NCI-H446 treated with DMSO at 0.1 percent for 48 hours (cell line): ENCODE measurements around the gene PLCB1.

Experiments used
- DNase-seq: peaks from one replicate; lab custom pipeline; 2025; lab: John Stamatoyannopoulos, UW

The PLCB1 gene

DNA sequence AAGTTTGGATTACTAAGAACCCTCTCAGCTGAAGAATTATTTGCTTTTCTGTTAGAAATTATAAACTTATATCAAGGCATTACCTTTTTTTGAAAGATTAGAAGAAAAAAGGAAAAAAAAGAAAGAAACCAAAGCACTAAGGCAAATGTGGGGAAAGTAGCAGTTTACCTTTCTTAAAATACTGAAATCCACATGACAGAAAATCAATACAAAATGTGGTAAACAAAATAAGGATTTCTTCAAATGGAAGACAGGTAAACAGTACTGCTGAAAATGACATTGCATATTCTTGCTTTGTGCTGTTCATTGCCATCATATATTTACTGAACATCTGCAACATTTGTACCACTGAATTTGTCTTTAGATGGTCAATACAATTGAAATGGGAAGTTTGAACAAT is 525.6 kb downstream of the PLCB1 start:
- DNase-seq, result no peak

DNA sequence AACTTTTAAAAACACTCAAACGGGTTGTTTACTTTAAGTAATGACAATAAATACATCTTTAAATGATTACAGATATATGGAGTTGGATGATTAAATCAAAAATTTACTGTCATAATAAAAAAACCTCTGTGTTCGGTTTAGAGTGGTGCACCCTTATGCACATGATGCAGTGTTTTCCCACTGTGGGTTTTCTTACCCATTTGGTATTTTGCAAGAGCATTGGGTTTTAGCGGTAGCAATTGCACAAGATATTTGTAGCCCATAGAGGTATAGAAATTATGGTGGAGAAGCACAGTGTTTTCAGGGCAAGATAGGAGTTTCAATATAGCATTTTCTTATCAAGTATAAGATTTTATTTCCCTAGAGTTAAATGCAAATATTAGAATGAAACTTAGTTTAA is 526.0 kb downstream of the PLCB1 start:
- no peak for DNase-seq

DNA sequence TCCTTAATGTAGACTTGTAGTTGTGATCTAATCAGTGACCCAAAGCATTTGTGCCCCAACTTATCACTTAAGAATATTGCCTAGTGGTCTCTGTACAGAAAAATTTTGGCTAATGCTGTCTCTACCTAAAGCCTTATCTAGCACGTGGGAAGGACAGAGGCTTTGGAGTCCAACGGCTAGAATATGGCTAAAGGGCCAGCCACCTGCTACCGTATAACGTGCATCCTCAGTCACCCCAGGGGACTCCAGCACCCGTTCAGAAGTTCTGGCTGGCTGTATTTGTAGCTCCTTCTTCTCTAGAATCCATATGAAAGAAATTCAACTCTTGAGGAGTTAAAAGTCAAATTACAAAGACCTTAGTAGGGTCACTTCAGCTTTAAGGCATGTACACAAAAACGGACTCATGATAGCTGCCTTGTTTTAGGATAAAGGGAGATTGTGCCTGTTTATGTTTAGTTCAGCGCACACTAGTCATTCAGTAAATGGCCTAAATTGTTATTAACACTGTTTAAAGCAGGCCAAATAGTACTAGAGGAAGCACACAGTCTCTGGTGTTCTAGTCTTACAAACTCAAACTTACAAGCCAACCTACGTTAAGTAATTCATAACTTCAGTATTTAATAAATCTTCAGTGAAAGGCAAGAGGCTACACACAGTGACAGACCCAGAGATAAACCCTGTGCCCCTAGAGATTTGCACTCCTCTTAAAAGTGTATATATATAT is 529.3 kb downstream of the PLCB1 start:
- DNase-seq, result no peak

DNA sequence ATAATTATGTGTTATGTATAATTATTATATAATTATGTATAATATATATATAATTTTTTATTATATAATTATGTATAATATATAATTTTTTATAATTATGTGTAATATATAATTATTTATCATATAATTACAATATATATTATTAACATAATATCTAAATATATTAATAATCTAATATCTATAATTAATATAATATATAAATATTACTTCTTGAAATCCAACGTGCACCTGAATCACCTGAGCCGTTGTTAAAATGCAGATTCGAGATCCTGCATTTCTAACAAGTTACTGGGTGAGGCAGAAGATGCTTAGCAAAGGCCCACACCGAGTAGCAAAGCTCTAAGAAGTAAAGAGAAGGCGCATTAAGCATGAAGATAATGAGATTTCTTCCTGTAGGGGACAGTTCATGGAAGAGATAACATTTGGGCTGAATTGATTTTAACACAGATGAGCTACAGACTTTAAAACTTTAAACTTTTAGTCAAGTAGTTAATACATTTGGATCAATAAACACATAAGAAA is 530.4 kb downstream of the PLCB1 start:
- DNase-seq, result no peak

DNA sequence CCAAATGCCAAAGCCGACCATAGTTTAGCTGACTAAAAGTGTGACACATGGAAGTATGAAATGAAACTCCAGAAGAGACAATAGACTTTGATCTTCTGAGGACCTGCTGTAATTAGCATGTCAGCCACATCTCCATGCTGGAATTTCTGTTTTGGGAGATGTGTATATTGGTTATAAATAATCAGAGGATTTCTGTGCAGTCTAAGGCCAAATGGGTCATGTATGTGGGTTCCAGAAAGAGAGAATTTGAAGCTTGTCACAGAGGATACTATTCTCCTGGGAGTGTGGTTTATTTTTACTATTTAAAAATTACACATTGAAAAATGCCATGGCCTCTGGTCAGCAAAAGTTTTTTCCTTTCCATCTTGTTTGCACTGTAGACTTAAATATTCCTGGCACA is 531.4 kb downstream of the PLCB1 start:
- DNase-seq, result no peak

DNA sequence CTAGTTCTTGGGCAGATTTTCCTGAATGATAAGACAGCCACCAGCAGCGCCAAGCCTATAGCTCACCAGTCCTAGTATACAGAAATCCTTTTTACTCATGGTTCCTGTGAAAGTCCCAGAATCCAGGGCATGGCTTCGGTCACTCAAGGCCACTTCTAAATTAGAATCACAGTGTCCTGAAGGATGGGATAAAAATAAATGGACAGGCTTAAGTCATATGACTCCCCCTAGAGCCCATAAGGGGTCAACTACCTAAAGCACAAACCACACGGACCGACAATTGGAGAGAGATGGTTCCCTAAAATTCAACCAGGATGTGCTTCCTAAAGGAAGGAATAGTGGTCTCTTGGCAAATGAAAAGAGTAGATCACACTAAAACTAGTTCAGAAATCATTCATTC is 532.7 kb downstream of the PLCB1 start:
- DNase-seq, result no peak

DNA sequence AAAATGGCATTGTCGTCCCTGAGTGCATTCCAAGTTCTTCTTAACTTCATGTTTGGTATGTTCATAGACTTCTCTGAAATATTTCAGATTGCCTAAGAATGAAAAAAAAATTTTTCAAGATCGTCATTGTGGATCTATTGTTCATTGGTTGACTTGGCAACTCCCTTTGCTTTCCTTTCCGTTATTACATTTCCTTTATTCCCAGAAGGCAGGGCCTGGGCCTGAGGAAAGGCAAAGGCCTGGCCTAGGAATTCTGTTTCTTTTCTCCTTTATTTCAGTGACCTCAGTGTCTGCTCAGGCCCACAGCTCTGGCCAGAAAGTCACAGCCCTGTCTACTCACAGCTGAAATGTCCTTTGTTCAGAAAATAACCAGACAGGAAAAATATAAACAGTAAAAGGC is 535.2 kb downstream of the PLCB1 start:
- no peak for DNase-seq

DNA sequence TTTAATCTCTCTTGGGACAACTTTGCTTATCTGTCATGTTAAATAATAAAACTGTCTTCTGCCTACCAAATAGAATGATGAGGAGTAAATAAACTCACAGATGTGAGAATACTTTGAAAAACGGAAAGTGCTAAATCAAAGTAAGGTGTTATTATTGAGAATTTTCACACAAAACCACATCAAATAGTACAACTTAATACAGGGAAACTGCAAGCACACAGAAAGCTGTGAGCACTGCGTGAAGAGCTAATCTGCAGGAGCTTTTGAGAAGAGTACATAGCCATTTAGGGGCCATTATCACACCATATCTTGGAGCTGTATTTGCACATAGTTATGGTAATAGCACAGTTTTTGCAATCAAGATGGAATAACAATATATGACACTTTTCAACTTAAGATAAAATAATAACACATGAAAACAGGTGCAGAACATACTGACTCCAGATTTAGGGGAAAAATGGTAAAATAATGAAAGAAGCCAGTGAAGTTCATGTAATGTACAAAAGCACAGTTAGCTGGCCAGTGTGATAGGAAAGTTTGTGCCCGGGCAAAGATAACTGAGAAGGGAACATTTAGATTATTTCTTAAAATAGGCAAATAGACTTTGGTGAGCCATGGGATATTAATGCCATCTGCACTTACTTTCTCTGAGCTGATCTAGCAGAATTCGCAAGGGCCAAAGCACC is 538.3 kb downstream of the PLCB1 start:
- DNase-seq, result no peak

DNA sequence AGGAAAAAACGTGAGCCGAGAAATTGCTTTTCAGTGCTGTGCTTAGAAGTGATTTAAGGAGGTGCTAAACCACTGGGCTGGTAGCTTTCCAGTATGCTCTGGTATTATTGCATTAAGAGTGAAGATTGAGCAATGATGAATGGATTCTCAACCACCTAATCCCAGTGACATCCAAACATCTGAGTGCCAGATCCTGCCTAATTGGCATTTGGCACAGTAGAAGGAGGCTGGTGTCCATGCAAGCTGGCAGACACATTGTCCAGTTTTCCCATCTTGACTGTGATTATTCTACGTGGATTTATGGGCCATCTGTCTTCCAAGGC is 538.8 kb downstream of the PLCB1 start:
- peak; percentile 99 for DNase-seq

DNA sequence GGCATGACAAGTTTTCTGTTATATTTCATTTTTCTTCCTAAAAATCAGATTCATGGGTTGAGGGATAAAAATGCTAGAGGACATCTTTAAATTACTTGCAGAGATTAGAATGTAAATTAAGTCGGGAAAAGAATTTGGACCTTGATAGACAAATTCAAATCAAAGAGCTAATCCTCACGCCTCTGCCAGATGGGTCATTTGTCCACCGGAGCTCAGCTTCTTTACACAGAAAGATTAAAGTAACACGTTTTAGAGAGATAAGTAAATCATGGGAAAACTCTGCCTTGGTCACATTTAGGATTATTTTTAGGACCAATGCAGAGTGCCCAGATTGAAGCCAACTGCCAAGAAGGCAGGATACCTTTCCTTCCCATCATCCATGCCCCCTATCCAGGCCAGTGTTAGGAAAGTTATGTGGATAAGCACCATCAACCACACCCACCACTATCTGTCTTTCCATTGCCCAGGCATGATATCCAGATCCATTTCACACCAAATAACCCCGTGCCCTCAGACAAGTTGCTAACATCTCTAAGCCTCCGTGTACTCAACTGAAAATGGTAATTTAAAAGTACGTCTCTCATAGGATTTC is 539.4 kb downstream of the PLCB1 start:
- peak; percentile 53 for DNase-seq

DNA sequence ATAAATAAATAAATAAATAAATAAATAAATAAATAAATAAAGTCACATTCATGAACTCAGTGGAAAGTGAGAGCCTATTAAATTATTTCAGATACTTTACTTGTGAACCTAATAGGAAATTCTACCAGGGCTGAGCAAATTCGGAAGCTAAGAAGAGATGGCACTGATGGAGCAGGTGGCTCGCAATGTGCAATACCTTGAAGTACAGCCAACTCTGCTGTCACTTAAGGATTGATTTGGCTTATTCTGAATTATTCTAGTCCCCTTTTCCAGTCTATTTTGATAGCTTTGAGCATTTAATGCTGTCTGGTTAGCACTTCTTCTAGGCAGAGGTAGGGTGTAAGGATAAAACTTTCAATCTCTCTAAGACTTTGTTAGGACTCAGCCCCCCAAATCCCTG is 541.0 kb downstream of the PLCB1 start:
- DNase-seq, result peak; percentile 57

DNA sequence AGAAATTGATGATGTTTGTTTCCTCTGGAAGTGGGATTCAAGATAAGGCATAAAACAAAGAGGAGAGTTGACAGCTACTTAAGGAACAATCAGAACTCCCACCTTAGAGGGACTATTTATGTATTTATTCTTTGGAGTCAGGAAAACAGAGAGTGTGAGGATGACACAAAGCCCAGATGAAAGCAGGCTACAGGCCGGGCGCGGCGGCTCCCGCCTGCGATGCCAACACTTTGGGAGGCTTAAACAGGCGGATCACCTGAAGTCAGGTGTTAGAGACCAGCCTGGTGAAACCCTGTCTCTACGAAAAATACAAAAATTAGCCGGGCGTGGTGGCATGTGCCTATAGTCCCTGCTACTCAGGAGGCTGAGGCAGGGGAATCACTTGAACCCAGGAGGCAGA is 543.8 kb downstream of the PLCB1 start:
- no peak for DNase-seq

DNA sequence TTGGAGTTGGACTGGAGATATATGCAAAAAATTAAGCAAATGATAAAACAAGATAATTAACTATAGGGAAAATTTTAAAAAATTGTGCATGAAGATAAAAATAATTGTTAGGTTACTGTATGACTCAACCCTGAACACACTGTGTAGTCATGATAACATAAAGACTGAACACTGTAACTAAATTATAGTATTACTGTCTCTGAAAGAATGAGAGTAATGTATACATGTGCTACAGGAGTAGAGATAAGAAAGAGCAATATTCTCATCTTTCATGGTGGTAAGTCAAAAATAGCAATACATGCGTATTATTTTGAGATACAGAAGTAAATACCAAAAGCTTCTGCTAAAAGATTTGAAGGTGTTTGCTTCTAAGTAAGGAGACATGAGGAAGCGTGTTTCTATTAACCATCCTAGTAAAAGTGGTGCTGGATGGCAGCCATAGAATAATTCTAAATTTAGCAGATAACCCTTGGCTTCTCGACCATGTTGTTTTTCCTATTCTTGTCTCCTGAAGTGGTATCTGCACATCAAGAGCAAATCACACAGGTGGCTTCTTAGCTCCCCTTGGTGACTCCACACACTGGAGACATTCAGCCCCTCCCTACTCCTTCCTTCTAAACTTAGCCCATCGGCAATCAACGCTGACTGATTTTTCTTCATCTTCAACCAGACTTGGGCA is 546.2 kb downstream of the PLCB1 start:
- DNase-seq, result no peak

DNA sequence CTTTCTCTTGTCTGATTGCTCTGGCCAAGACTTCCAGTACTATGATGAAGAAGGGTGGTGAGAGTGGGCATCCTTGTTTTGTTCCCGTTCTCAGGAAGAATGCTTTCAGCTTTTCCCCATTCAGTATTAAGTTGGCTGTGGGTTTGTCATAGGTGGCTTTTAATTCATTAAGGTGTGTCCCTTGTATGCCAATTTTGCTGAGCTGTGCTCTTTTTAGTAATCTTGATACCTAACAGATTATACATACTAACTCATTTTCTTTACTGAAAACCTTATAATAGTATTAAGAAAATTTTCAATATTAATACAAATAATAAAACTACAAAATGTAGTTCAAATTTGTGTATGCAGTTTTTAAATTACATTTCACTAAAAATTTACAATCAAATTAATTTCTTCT is 557.3 kb downstream of the PLCB1 start:
- no peak for DNase-seq

DNA sequence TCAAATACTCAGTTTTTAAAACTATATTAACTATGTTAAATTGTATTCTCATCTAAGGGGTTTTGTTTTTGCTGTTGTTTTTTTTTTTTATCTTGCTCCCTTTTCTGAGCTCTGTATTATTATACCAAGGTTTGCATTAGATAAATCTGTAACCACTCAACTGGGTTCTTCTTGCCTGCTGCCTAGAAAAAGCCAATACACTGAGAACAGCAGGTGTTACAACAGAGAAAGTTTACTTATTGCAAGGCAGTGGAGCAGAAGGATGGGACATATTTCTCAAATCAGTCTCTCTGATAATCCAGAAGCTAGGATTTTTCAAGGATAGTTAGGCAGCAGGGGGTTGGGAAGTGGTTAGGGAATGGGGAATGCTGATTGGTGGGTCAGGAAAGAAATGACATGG is 558.0 kb downstream of the PLCB1 start:
- no peak for DNase-seq

DNA sequence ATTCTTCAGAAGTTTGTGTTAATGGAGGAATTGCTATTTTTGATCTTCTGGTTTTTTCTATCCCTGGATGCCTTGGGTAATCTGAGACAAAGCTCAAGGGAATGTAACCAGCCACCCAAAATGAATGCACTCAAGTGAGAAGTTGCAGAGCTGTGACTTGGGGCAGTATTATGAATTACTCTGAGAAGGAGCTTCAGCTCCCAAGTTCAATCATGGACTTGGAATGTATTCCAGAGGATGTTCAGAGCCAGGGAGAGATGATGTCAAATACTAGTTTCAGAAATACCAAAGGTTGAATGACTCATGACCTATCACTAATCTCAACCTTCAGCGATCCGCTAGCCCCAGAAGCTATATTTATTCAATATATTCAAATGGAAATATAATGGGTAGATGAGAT is 561.6 kb downstream of the PLCB1 start:
- no peak for DNase-seq

DNA sequence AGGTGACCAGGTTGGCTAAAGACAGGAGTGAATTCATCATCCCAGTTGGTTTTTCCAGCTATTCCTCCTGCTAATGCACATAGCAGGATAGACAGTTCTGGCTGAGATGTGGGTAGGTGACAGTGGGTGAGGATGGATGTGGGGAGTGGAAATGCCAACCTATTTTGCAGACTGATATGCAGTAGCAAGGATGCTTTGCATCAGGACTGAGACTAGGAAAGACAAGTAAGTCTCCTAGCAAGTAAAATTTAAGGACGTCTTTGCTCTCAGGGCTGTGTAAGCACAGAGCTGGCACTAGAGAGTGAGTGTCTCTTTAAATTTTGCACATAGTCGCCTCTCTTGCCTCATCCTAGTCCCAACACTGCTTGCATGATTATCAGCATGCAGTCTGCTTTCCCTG is 568.7 kb downstream of the PLCB1 start:
- DNase-seq, result no peak

DNA sequence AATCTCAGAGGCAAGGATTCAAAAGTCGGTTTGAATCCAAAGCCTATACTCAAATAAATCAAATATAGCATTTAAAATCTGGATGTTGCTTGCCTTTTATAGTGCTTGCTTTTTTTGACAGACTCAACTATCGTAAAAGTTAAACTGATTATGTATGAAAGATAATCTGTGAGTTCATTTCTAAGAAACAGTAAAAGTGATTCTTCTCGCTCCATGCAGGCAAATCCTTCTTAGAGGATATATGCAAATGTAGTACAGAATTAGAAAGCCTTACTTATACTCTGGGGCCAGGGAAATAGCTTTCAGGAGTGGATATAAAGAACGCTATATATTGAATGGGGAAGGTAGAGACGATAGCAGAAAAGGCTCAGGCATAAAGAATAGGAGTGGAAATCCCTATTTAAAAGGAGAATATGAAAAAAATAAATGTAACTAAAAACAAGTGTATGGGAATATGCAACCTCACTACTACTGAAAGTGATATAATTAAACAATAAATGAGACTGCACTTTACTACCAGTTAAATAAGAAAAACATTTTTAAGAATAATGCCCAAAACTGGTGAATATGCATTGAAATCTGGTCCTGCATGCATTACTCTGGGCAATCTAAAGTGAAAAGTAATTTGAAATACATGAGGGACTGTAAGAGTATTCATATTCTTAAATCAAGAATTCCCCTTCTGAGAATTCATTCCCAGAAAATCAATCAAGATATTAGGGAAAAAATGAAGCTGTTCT is 575.1 kb downstream of the PLCB1 start:
- DNase-seq, result no peak

DNA sequence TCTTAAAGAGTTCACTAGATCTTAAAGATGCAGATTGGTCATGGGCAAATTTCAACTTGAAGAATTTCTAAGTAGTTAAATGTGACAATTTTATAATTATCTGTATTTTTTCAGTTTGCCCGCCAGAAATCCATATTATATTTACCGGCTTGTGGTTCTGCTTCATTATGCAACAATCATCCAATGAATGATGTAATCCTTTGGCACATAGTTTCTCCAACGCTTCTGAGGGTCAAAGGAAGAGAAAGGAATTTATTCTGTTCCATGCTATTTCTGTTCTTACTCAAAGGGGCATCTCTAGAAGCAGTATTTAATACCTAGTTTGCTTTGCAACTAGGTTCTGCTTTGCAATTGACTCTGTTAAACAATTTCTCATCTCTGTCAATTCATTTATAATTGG is 577.6 kb downstream of the PLCB1 start:
- DNase-seq, result peak; percentile 58

DNA sequence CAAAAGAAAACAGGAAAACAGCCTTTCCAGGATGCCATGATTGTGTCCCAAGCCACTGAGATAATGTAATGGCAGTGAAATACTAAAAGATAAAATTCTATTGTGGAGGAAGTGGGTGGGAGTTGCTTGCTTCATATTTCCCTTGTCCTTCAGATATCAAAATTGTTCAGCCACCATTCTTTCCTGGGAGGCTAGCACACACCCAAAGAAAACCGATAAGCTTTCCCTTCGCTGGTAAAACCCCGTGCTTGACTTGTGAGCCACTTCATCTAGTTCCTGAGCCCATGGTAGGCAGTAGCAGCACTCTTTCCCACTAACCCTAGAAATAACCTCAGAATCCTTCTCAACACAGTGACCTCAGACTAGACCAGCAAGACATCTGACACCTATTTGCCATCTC is 579.4 kb downstream of the PLCB1 start:
- no peak for DNase-seq

DNA sequence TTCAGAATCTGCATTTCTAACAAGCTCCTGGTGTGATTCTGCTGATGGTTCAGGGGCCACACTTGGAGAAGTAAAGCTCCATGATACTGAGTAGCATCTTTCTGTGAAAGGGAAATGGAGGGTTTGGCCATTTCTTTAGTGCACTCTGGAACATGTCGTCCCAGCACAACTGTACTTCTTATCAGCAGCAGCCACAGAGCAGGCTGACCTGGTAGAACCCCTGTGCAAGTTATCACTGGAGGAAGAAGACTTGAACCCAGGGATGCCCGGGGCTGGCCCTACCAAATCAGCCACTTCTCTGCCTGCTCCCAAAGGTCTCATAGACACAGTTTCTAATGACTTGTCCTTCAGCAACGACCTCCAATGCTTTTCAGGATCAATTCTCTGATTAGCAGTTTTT is 582.1 kb downstream of the PLCB1 start:
- no peak for DNase-seq

DNA sequence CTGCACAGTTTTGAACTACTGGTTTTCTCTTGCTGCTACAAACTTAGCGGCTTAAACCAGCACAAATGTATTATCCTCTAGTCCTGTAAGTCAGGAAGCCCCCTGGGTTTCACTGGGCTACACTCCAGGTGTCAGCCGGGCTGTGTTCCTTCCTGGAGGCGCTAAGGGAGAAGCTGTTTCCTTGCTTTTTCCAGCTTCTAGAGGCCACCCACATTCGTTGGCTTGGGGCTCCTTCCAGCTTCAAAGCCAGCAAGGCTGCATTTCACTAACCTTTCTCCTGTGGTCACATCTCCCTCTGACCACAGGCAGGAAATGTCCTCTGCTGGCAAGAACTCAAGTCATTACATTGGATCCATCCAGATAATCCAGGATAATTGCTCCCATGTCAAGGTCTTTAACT is 586.2 kb downstream of the PLCB1 start:
- DNase-seq, result peak; percentile 7
